DMS53 treated with DMSO at 0.1 percent for 48 hours (cell line): Measurements from ENCODE around the gene ABHD12.
"Not testable (repeated sequence)": the region's sequence is repeated elsewhere in the genome, so short reads cannot be mapped to it uniquely, and the experiment has no call there.

Experiments
- DNase-seq: peaks from one replicate; lab custom pipeline; 2025; ENCODE audit not compliant: unreplicated experiment; lab: John Stamatoyannopoulos, UW

Gene ABHD12

GRCh38 chr20:25355011-25355595 lies 35.5 kb downstream of the ABHD12 start:
- DNase-seq = no peak

DNA sequence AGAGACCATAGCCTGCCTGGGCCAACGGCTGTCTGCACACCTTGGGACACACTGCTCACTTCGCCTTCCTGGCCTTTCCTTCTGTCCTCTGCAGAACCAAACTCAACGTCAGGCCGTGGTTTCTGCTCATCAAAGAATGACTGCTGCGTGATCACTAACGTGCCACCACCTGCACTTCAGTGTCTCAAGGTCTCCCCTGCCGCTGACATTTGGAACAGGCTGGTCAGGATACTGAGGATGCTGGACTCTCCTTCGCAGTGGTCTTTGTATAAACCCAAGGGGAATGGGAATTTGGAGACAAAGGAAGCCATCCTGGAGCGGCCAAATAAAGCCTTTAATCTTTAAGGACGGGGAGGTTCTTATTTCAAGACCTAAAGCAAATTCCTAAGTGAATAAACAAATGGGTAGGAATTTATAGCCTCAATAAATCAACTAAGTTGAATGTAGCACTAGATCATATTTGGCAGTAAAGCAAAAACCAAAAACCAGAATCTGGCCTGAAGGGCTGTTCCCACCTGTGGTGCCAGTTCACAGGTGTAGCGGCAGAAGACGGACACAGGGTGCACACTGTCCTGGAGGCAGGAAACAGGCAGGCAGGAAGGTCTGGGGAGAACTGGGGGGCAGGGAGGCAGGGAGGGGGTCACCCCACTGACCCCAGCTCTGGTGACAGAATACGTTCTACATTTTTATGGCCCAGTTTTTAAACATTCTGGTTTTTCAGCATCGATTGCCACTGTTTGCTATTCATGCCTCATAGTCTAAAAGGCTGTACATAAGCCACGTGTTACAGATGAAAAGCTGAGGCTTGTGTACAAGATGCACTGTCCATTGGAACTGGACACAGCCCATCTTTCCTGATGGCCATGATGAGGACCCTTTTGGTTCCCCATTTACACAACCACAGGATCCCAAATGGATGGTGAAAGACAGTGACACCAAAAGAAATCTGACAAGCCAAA lies 36.6 kb downstream of the ABHD12 start:
- no peak for DNase-seq

- no peak for DNase-seq
These were observed 37.3 kb downstream of the ABHD12 start for GRCh38 chr20:25353353-25353746.

DNA sequence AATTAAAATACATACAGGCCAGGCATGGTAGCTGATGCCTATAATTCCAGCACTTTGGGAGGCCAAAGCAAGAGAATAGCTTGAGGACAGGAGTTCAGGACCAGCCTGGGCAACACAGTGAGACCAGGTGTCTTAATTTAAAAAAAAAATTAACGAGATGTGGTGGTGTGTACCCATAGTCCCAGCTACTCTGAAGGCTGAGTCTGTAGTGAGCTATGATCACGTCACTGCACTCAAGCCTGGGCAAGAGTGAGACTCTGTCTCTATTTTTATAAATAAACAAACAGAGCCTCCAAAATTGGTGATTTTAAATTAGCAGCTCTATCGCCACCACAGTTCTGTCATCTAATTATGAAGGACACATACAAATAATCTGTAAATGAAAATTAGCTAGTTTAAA lies 37.9 kb downstream of the ABHD12 start:
- DNase-seq = no peak

GRCh38 chr20:25351024-25351360 lies 39.6 kb downstream of the ABHD12 start:
- DNase-seq = no peak

GRCh38 chr20:25346349-25346748 lies 44.3 kb downstream of the ABHD12 start:
- DNase-seq = no peak

GRCh38 chr20:25345721-25346120 lies 44.9 kb downstream of the ABHD12 start:
- no peak for DNase-seq

GRCh38 chr20:25344634-25345033 lies 46.0 kb downstream of the ABHD12 start:
- no peak for DNase-seq

DNA sequence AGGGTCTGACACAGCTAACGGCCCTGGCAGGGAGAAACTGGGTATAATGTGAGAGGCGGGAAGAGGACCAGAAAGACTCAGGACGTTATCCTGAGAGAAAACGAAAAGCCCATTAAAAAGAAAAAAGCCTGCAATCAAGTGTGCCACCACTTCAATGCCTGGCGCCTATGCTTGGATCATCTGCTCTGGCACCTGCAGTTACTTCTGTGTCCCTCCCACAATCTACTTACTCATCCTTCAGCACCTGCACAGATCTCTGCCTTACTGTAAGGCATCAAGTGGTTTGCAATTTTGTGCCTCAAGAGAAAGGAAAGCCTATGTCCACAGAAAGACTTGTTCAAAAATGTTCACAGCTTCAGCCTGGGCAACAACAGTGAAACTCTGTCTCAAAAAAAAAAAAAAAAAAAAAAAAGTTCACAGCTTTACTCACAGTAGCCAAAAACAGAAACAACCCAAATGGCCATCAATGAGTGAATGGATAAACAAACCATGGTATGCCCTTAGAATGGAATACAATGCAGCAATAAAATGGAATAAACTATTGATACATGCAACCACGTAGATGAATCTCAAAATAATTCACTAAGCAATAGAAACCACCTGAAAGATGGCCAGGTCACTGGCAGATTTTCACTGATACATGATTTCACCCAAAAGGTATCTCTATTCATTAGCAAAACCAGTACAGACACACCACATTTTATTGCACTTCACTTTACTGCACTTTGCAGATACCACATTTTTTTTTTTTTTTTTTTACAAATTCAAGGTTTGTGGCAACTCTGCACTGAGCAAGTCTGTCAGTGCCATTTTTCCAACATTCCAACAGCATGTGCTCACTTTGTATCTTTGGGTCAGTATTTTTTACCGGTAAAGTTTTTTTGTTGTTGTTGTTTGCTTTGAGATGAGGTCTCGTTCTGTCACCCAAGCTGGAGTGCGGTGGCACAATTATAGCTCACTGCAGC lies 48.6 kb downstream of the ABHD12 start:
- DNase-seq = peak; percentile 91

- DNase-seq = peak; percentile 12
These were observed 50.3 kb downstream of the ABHD12 start for GRCh38 chr20:25340380-25340779.

DNA sequence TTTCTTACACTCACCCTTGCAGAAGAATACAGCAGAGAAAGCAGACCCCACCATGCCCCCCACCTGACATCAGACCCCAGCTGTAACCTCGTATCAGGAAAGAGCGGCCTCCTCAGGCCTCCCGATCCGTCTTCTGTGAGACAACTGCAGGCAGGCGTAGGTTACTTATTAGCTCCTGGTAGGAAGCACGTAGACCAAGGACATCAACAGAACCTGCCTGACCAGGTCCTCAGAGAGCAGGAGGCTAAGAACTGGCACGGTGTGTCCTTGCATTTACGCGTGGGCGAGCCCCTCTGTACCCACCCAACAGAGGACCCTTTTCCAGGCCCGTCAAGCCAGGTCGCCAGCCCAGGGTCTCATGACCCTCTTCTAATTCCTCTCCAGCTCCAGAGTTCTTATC lies 51.0 kb downstream of the ABHD12 start:
- peak; percentile 78 for DNase-seq

GRCh38 chr20:25338112-25339023 lies 52.3 kb downstream of the ABHD12 start:
- DNase-seq = no peak

DNA sequence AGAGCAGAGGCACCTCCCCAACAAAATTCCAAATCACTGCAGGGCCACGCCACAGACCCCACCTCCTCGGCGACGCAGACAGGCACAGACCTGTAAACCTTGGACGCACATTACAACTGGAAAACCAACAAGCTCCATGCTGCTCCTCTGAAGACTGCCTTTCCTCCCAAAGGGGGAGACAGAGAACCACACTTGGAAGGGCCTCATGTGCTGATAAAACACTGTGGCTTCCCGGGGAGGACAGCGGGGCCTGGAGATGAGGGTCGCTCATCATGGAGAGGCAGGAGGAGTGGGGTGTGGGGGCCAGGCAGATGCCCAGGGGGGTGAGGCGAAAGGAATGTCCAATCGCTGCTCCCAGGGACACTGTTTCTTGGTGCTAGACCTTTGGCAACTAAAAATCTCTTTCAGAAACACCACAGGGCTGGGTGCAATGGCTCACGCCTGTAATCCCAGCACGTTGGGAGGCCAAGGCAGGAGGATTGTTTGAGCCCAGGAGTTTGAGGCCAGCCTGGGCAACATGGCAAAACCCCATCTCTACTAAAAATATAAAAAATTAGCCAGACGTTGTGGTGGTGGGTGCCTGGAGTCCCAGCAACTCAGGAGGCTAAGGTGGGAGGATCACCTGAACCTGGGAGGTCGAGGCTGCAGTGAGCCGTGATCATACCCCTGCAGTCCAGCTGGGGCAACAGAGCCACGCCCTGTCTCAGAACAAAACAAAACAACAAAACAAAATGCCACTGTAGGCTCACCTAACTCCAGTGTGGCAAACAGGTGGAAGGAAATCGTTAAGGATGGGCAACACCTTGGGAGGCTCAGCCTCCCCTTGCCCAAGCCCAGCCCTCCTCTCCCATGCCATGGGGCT lies 53.8 kb downstream of the ABHD12 start:
- no peak for DNase-seq

DNA sequence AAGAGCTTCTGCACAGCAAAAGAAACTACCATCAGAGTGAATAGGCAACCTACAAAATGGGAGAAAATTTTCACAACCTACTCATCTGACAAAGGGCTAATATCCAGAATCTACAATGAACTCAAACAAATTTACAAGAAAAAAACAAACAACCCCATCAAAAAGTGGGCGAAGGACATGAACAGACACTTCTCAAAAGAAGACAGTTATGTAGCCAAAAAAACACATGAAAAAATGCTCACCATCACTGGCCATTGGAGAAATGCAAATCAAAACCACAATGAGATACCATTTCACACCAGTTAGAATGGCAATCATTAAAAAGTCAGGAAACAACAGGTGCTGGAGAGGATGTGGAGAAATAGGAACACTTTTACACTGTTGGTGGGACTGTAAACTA lies 55.7 kb downstream of the ABHD12 start:
- not testable (repeated sequence) for DNase-seq

GRCh38 chr20:25328954-25329498 lies 61.6 kb downstream of the ABHD12 start:
- no peak for DNase-seq

- DNase-seq = no peak
These were observed 63.0 kb downstream of the ABHD12 start for GRCh38 chr20:25327521-25328235.

- no peak for DNase-seq
These were observed 64.6 kb downstream of the ABHD12 start for GRCh38 chr20:25325997-25326396.

GRCh38 chr20:25325073-25325472 lies 65.6 kb downstream of the ABHD12 start:
- DNase-seq = no peak
